DND-41 (cell line): Measurements from ENCODE around the gene DCC.

Experiments used
- EZH2 ChIP-seq: IDR thresholded peaks from 3 replicates; pipeline ENCODE4 v1.6.1; 2012; ENCODE audit warnings: borderline replicate concordance, low read depth, mild to moderate bottlenecking, moderate library complexity, low read length, inconsistent platforms; ENCODE audit not compliant: severe bottlenecking
- TF ChIP-seq, protein P1 (sequence below): IDR thresholded peaks from 2 replicates; pipeline ENCODE4 v1.5.1; 2012; ENCODE audit warnings: borderline replicate concordance, low read length, moderate library complexity, mild to moderate bottlenecking; ENCODE audit not compliant: poor library complexity, severe bottlenecking; ENCODE audit errors: extremely low read depth

DNA sequence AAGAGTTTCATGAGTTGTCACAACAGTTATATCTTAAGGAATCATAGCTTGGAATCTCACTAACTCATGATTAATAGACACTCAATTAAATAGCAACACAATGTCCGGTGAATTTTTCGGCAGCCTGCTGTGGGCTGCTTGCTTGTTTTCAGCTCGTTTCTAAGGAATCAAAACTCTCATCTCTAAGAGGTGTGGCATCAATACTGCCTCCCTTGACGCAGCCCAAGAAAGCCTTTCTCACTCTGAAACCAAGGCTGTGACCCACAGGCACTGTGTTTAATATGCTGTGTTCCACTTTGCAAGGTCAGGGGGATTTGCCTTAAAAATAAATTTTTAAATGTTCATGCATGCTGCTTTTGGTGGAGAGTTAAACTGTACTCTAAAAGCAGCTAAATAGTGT lies 5.4 kb downstream of the DCC start:
- TF ChIP-seq, protein P1, sequence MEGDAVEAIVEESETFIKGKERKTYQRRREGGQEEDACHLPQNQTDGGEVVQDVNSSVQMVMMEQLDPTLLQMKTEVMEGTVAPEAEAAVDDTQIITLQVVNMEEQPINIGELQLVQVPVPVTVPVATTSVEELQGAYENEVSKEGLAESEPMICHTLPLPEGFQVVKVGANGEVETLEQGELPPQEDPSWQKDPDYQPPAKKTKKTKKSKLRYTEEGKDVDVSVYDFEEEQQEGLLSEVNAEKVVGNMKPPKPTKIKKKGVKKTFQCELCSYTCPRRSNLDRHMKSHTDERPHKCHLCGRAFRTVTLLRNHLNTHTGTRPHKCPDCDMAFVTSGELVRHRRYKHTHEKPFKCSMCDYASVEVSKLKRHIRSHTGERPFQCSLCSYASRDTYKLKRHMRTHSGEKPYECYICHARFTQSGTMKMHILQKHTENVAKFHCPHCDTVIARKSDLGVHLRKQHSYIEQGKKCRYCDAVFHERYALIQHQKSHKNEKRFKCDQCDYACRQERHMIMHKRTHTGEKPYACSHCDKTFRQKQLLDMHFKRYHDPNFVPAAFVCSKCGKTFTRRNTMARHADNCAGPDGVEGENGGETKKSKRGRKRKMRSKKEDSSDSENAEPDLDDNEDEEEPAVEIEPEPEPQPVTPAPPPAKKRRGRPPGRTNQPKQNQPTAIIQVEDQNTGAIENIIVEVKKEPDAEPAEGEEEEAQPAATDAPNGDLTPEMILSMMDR, result no peak
- no peak for TF ChIP-seq EZH2
